ENCODE data around the gene CD99.

DNA sequence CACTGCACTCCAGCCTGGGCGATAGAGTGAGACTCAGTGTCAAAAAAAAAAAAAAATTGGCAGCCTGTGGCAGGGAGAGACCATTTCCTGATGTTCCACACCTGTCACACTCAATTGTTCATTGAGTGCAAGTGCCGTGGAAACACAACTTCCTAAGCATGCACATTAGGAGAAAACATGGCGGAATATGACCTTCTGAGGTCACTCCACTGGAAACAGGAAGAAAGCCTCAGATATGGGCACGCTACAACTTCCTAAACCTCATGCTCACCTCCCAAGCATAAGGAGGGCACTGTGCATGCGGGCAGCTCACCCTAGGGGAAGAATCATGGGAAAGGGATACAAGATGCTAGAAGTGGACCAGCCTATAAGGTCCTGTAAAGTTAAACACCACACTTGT is 28.5 kb upstream of the CD99 start:
- no peak for TF ChIP-seq POLR2A (IDR thresholded peaks at IDR 0.05)
- TF ChIP-seq, protein P1, sequence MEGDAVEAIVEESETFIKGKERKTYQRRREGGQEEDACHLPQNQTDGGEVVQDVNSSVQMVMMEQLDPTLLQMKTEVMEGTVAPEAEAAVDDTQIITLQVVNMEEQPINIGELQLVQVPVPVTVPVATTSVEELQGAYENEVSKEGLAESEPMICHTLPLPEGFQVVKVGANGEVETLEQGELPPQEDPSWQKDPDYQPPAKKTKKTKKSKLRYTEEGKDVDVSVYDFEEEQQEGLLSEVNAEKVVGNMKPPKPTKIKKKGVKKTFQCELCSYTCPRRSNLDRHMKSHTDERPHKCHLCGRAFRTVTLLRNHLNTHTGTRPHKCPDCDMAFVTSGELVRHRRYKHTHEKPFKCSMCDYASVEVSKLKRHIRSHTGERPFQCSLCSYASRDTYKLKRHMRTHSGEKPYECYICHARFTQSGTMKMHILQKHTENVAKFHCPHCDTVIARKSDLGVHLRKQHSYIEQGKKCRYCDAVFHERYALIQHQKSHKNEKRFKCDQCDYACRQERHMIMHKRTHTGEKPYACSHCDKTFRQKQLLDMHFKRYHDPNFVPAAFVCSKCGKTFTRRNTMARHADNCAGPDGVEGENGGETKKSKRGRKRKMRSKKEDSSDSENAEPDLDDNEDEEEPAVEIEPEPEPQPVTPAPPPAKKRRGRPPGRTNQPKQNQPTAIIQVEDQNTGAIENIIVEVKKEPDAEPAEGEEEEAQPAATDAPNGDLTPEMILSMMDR (IDR thresholded peaks at IDR 0.05): no peak
